ENCODE results near the gene CLEC4E. TPM values are rescaled to one million over a fixed set of nuclear protein-coding genes. Genes with fewer than 3 reads are reported as not detected.

Gene CLEC4E
- total RNA-seq, 1 experiment from 2014 or later: not detected

DNA sequence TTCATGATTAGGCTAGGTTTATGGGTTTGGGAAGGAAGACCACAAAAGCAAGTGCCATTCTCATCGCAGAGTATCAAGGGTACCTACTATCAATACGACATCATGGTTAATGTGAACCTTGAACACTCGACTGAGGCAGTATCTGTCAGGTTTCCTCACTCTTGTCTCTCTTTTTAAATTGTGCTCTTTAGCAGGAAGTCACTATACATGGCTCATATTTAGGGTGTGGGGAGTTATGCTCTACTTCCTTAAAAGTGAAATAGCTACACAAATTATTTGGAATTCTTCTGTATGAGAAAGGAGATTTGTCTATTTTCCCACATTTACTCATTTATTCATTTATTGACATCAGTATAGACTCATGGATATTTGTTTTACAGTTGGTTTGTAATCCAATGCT is 5.9 kb upstream of the CLEC4E start:
- ATAC-seq (no peak), DNase-seq (ENCODE audit: low read depth, low spot score) (no peak)
- ChIA-PET RAD21 (ENCODE audit: low non-redundant PET in 1 of 2, low total read pairs in 2 of 2, uncharacterized antibody in 2 of 2, unreplicated experiment in 2 of 2) (no interaction called here), POLR2A (no interaction called here), CTCF (interaction anchor here (0.6 kb wide), 1 partner anchor 111 kb away, joined by 4 read pairs; no protein-coding TSS in a partner anchor)
- Histone ChIP-seq H2AFZ (ENCODE audit: low read depth, low read length, poor library complexity, severe bottlenecking) (no peak overlapping the region), H3K4me2 (ENCODE audit: low read length) (no peak overlapping the region), H3K27me3 (ENCODE audit: insufficient read depth, low read length) (no peaks in the 10 kb centered on the region), H3K4me3 (replicated peaks in 1 of 2; ENCODE audit: low read depth in 1 of 2, low read length in 2 of 2) (no peak overlapping the region), H3K4me1 (ENCODE audit: control insufficient read depth in 1 of 2, insufficient read depth in 2 of 2, low read length in 2 of 2) (no peaks in the 10 kb centered on the region), H3K9me3 (ENCODE audit: control insufficient read depth in 1 of 2, insufficient read depth in 1 of 2, low read depth in 1 of 2, low read length in 2 of 2) (no peaks in the 10 kb centered on the region), H3K9me2 (ENCODE audit: insufficient read depth) (no peaks in the 10 kb centered on the region), H4K20me1 (ENCODE audit: insufficient read depth) (no peaks in the 10 kb centered on the region), H3K79me2 (ENCODE audit: insufficient read depth, low read length) (no peaks in the 10 kb centered on the region), H3K36me3 (ENCODE audit: control insufficient read depth in 1 of 2, insufficient read depth in 2 of 2, low read length in 2 of 2) (no peaks in the 10 kb centered on the region), H3K9ac (ENCODE audit: low read length) (no peak overlapping the region), H3K27ac (ENCODE audit: low read depth, low read length) (no peak overlapping the region)
- no peak for TF ChIP-seq POLR2AphosphoS5 (IDR thresholded peaks at IDR 0.05; ENCODE audit: low read depth, low read length)
- TF ChIP-seq, protein P1, sequence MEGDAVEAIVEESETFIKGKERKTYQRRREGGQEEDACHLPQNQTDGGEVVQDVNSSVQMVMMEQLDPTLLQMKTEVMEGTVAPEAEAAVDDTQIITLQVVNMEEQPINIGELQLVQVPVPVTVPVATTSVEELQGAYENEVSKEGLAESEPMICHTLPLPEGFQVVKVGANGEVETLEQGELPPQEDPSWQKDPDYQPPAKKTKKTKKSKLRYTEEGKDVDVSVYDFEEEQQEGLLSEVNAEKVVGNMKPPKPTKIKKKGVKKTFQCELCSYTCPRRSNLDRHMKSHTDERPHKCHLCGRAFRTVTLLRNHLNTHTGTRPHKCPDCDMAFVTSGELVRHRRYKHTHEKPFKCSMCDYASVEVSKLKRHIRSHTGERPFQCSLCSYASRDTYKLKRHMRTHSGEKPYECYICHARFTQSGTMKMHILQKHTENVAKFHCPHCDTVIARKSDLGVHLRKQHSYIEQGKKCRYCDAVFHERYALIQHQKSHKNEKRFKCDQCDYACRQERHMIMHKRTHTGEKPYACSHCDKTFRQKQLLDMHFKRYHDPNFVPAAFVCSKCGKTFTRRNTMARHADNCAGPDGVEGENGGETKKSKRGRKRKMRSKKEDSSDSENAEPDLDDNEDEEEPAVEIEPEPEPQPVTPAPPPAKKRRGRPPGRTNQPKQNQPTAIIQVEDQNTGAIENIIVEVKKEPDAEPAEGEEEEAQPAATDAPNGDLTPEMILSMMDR (IDR thresholded peaks at IDR 0.05 in 2 of 3, conservative IDR thresholded peaks at IDR 0.05 in 1 of 3; ENCODE audit: borderline replicate concordance in 1 of 3, insufficient read depth in 1 of 3, low read depth in 2 of 3, low read length in 2 of 3): no peak
- TF ChIP-seq, protein P2, sequence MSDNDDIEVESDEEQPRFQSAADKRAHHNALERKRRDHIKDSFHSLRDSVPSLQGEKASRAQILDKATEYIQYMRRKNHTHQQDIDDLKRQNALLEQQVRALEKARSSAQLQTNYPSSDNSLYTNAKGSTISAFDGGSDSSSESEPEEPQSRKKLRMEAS (IDR thresholded peaks at IDR 0.05): no peak
- TF ChIP-seq POLR2A (IDR thresholded peaks at IDR 0.05; ENCODE audit: borderline replicate concordance, extremely low read depth, insufficient read depth, insufficient read length): no peak
- no peak for TF ChIP-seq EZH2 (IDR thresholded peaks at IDR 0.05)
- TF ChIP-seq, protein P3, sequence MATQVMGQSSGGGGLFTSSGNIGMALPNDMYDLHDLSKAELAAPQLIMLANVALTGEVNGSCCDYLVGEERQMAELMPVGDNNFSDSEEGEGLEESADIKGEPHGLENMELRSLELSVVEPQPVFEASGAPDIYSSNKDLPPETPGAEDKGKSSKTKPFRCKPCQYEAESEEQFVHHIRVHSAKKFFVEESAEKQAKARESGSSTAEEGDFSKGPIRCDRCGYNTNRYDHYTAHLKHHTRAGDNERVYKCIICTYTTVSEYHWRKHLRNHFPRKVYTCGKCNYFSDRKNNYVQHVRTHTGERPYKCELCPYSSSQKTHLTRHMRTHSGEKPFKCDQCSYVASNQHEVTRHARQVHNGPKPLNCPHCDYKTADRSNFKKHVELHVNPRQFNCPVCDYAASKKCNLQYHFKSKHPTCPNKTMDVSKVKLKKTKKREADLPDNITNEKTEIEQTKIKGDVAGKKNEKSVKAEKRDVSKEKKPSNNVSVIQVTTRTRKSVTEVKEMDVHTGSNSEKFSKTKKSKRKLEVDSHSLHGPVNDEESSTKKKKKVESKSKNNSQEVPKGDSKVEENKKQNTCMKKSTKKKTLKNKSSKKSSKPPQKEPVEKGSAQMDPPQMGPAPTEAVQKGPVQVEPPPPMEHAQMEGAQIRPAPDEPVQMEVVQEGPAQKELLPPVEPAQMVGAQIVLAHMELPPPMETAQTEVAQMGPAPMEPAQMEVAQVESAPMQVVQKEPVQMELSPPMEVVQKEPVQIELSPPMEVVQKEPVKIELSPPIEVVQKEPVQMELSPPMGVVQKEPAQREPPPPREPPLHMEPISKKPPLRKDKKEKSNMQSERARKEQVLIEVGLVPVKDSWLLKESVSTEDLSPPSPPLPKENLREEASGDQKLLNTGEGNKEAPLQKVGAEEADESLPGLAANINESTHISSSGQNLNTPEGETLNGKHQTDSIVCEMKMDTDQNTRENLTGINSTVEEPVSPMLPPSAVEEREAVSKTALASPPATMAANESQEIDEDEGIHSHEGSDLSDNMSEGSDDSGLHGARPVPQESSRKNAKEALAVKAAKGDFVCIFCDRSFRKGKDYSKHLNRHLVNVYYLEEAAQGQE (IDR thresholded peaks at IDR 0.05; ENCODE audit: low read depth): no peak
- TF ChIP-seq ZFX (IDR thresholded peaks at IDR 0.05): no peak
- TF ChIP-seq FOSL1 (IDR thresholded peaks at IDR 0.05; ENCODE audit: low read depth): no peak
- TF ChIP-seq TCF7L2 (IDR thresholded peaks at IDR 0.05; ENCODE audit: borderline replicate concordance, extremely low read depth, insufficient read depth, insufficient read length): no peak
- intact Hi-C loops (cut with micrococcal nuclease): loop anchor here (10.0 kb wide), 1 partner anchor 278 kb away; the partner anchor contains the start of gene A2ML1
- no TSS peak for BruUV-seq (replicated peaks)

Data from HCT116 (cell line).